ENCODE data around the gene PCDHGA12.
"Not testable (repeated sequence)": the region's sequence is repeated elsewhere in the genome, so short reads cannot be mapped to it uniquely, and the experiment has no call there.

Gene PCDHGA12
- 0 to 0.09 reads per million in 2 experiments for total RNA-seq

DNA sequence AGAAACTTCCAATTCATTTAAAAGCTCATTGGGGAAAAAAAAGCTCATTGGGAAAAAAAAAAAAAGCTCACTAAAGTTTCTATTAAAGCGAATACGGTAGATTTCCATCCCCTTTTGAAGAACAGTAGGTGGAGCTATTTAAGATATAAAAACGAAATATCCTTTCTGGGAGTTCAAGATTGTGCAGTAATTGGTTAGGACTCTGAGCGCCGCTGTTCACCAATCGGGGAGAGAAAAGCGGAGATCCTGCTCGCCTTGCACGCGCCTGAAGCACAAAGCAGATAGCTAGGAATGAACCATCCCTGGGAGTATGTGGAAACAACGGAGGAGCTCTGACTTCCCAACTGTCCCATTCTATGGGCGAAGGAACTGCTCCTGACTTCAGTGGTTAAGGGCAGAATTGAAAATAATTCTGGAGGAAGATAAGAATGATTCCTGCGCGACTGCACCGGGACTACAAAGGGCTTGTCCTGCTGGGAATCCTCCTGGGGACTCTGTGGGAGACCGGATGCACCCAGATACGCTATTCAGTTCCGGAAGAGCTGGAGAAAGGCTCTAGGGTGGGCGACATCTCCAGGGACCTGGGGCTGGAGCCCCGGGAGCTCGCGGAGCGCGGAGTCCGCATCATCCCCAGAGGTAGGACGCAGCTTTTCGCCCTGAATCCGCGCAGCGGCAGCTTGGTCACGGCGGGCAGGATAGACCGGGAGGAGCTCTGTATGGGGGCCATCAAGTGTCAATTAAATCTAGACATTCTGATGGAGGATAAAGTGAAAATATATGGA, at the start of gene PCDHGA12:
Gene PCDHGA12 (plus strand): TSS at position 176 of the 782 bp plus-strand sequence. CDS start 253 bp downstream, at position 429.
- no peak for DNase-seq (ENCODE audit: low read depth)

DNA sequence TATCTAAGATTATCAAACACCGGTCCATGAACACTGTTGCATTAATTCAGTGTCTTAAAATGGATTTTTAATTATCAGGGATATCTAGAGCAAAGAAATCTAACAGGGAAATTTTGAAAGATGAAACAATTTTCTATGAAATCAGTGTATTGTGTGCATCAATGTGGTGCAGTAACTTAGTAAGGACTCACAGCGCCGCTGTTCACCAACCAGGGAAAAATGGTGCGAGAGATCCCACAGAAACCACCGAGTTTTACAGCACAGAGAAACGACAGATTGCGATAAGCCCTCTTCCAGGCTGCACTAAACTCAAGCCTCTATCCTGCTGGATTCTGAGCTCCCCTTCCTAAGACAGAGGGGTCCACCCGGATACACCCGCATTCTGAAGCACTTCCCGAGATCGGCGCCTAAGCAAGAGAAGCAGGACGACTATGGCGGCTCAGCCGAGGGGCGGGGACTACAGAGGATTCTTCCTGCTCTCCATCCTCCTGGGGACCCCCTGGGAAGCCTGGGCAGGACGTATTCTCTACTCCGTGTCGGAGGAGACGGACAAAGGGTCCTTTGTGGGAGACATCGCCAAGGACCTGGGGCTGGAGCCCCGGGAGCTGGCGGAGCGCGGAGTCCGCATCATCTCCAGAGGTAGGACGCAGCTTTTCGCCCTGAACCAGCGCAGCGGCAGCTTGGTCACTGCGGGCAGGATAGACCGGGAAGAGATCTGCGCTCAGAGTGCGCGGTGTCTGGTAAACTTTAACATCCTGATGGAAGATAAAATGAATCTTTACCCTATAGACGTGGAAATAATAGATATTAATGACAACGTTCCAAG, 47.6 kb upstream of the PCDHGA12 start, which contains the start of gene PCDHGA7:
Gene PCDHGA7 (plus strand): TSS at position 274 of the 826 bp plus-strand sequence. CDS start 158 bp downstream, at position 432.
- no peak for DNase-seq (ENCODE audit: low read depth)

DNA sequence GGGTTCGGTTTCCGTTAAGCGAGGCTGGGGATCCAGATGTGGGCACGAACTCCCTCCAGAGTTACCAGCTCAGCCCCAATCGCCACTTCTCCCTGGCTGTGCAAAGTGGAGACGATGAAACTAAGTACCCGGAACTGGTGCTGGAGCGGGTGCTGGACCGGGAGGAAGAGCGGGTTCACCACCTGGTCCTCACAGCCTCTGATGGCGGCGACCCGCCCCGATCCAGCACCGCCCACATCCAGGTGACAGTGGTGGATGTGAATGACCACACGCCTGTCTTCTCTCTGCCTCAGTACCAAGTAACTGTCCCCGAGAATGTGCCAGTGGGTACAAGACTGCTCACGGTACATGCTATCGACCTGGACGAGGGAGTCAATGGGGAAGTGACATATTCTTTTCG, 47.0 kb upstream of the PCDHGA12 start:
- no peak for DNase-seq (ENCODE audit: low read depth)

- DNase-seq (ENCODE audit: low read depth) = no peak
These were observed 45.6 kb upstream of the PCDHGA12 start for GRCh38 chr5:141384471-141385267.

DNA sequence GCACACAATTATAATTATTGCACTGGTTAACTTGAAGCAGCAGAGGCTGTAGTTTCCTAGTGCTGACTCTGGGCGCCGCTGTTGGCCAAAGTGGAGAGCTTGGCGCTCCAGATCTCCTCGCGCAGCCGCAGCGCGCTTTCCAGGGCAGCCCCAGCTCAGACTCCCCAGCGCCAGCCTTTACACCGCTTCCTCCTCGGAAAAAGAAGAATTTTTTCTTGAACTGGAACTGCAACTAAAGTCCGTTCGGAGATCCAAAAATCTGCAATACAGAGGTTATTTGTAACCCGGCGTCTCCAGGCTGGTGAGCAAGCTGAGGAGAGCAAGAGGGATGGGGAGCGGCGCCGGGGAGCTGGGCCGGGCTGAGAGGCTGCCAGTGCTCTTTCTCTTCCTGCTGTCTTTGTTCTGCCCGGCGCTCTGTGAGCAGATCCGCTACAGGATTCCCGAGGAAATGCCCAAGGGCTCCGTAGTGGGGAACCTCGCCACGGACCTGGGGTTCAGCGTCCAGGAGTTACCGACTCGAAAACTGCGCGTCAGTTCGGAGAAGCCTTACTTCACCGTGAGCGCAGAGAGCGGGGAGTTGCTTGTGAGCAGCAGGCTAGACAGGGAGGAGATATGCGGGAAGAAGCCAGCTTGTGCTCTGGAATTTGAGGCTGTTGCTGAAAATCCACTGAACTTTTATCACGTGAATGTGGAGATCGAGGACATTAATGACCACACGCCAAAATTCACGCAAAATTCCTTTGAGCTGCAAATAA, 42.6 kb upstream of the PCDHGA12 start, which contains the start of gene PCDHGB4:
Gene PCDHGB4 (plus strand): TSS at position 142 of the 755 bp plus-strand sequence. CDS start 187 bp downstream, at position 329.
- not testable (repeated sequence) for DNase-seq (ENCODE audit: low read depth)

DNA sequence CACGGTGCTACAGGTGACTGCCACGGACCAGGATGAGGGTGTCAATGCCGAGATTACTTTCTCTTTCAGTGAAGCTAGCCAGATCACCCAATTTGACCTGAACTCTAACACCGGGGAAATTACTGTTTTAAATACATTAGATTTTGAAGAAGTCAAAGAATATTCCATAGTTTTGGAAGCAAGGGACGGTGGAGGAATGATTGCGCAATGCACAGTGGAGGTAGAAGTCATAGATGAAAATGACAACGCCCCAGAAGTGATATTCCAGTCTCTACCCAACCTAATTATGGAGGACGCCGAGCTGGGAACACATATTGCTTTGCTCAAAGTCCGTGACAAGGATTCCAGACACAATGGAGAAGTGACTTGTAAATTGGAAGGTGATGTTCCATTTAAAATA, 41.6 kb upstream of the PCDHGA12 start:
- DNase-seq (ENCODE audit: low read depth) = no peak

GRCh38 chr5:141389153-141390042, 40.9 kb upstream of the PCDHGA12 start:
- no peak for DNase-seq (ENCODE audit: low read depth)

- no peak for DNase-seq (ENCODE audit: low read depth)
These were observed 37.7 kb upstream of the PCDHGA12 start, which contains the start of gene PCDHGA8 for GRCh38 chr5:141392429-141393198. TSS of gene PCDHGA8 (plus strand) at chr5:141392633. CDS start at chr5:141392814, 181 bp downstream.

DNA sequence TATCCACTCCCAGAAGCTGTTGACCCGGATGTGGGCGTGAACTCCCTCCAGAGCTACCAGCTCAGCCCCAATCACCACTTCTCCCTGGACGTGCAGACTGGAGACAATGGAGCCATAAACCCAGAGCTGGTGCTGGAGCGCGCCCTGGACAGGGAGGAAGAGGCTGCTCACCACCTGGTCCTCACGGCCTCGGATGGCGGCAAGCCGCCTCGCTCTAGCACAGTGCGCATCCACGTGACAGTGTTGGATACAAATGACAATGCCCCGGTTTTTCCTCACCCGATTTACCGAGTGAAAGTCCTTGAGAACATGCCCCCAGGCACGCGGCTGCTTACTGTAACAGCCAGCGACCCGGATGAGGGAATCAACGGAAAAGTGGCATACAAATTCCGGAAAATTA, 37.0 kb upstream of the PCDHGA12 start:
- no peak for DNase-seq (ENCODE audit: low read depth)

GRCh38 chr5:141394401-141395187, 35.7 kb upstream of the PCDHGA12 start:
- not testable (repeated sequence) for DNase-seq (ENCODE audit: low read depth)

DNA sequence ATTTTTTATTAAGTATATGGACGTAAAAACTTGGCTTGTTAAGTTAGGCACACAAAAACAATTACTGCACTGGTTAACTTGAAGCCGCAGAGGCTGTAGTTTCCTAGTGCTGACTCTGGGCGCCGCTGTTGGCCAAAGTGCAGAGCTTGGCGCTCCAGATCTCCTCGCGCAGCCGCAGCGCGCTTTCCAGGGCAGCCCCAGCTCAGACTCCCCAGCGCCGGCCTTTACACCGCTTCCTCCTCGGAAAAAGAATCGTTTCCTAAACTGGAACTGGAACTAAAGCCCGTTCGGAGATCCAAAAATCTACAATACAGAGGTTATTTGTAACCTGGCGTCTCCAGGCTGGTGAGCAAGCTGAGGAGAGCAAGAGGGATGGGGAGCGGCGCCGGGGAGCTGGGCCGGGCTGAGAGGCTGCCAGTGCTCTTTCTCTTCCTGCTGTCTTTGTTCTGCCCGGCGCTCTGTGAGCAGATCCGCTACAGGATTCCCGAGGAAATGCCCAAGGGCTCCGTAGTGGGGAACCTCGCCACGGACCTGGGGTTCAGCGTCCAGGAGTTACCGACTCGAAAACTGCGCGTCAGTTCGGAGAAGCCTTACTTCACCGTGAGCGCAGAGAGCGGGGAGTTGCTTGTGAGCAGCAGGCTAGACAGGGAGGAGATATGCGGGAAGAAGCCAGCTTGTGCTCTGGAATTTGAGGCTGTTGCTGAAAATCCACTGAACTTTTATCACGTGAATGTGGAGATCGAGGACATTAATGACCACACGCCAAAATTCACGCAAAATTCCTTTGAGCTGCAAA, 32.4 kb upstream of the PCDHGA12 start, which contains the start of gene PCDHGB5:
Gene PCDHGB5 (plus strand): TSS at position 192 of the 796 bp plus-strand sequence. CDS start 181 bp downstream, at position 373.
- peak; percentile 24 for DNase-seq (ENCODE audit: low read depth)

GRCh38 chr5:141398608-141399007, 31.7 kb upstream of the PCDHGA12 start:
- no peak for DNase-seq (ENCODE audit: low read depth)

- no peak for DNase-seq (ENCODE audit: low read depth)
These were observed 30.6 kb upstream of the PCDHGA12 start for GRCh38 chr5:141399555-141400258.

- no peak for DNase-seq (ENCODE audit: low read depth)
These were observed 27.6 kb upstream of the PCDHGA12 start, which contains the start of gene PCDHGA9 for GRCh38 chr5:141402553-141403243. TSS of gene PCDHGA9 (plus strand) at chr5:141402778. CDS start at chr5:141402953, 175 bp downstream.

DNA sequence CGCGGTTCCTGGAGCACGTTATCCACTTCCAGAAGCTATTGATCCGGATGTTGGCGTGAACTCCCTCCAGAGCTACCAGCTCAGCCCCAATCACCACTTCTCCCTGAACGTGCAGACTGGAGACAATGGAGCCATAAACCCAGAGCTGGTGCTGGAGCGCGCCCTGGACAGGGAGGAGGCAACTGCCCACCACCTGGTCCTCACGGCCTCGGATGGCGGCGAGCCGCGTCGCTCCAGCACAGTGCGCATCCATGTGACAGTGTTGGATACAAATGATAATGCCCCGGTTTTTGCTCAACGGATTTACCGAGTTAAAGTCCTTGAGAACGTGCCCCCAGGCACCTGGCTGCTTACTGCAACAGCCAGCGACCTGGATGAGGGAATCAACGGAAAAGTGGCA, 26.9 kb upstream of the PCDHGA12 start:
- DNase-seq (ENCODE audit: low read depth) = no peak

Data from T follicular helper cell (primary cell).